ENCODE measurements around the gene PDZRN4.

DNA sequence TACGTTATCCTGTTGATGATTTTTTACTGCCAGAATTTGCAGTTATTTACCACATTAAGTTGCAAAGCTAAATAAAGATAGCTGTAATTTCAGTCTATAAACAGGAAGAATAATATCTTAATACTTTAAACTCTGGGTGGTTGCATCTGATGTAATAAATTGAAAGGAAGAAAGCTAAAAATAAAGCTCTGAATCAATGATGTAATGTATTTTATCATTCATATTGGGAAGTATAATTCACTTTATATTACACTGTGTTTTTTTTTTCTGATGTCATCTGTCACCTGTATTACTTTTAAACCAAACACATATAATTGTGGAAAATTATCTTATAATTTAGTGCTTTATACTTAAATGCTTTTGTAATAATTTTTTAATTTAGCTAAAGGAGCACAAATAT lies 37.1 kb downstream of the PDZRN4 start:
- TF ChIP-seq, protein P1, sequence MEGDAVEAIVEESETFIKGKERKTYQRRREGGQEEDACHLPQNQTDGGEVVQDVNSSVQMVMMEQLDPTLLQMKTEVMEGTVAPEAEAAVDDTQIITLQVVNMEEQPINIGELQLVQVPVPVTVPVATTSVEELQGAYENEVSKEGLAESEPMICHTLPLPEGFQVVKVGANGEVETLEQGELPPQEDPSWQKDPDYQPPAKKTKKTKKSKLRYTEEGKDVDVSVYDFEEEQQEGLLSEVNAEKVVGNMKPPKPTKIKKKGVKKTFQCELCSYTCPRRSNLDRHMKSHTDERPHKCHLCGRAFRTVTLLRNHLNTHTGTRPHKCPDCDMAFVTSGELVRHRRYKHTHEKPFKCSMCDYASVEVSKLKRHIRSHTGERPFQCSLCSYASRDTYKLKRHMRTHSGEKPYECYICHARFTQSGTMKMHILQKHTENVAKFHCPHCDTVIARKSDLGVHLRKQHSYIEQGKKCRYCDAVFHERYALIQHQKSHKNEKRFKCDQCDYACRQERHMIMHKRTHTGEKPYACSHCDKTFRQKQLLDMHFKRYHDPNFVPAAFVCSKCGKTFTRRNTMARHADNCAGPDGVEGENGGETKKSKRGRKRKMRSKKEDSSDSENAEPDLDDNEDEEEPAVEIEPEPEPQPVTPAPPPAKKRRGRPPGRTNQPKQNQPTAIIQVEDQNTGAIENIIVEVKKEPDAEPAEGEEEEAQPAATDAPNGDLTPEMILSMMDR (IDR thresholded peaks at IDR 0.05; ENCODE audit: poor library complexity, severe bottlenecking) = no peak
- TF ChIP-seq, protein P2, sequence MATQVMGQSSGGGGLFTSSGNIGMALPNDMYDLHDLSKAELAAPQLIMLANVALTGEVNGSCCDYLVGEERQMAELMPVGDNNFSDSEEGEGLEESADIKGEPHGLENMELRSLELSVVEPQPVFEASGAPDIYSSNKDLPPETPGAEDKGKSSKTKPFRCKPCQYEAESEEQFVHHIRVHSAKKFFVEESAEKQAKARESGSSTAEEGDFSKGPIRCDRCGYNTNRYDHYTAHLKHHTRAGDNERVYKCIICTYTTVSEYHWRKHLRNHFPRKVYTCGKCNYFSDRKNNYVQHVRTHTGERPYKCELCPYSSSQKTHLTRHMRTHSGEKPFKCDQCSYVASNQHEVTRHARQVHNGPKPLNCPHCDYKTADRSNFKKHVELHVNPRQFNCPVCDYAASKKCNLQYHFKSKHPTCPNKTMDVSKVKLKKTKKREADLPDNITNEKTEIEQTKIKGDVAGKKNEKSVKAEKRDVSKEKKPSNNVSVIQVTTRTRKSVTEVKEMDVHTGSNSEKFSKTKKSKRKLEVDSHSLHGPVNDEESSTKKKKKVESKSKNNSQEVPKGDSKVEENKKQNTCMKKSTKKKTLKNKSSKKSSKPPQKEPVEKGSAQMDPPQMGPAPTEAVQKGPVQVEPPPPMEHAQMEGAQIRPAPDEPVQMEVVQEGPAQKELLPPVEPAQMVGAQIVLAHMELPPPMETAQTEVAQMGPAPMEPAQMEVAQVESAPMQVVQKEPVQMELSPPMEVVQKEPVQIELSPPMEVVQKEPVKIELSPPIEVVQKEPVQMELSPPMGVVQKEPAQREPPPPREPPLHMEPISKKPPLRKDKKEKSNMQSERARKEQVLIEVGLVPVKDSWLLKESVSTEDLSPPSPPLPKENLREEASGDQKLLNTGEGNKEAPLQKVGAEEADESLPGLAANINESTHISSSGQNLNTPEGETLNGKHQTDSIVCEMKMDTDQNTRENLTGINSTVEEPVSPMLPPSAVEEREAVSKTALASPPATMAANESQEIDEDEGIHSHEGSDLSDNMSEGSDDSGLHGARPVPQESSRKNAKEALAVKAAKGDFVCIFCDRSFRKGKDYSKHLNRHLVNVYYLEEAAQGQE (IDR thresholded peaks at IDR 0.05; ENCODE audit: borderline replicate concordance) = no peak
- TF ChIP-seq EZH2 (IDR thresholded peaks at IDR 0.05; ENCODE audit: borderline replicate concordance, insufficient read depth, low read length, poor library complexity, severe bottlenecking) (no peak), EP300 (conservative IDR thresholded peaks at IDR 0.05; ENCODE audit: poor library complexity, severe bottlenecking) (no peak), TAF1 (IDR thresholded peaks at IDR 0.05; ENCODE audit: low read depth) (no peak), RAD21 (conservative IDR thresholded peaks at IDR 0.05) (no peak)
